C4-2B (cell line): ENCODE results near the gene HOXC11.

Experiments
- H3K27ac ChIP-seq: fragments of 450-650 bp; 2 replicates; pipeline ENCODE4 v1.5.1; 2017
- ZFX ChIP-seq: fragments of 450-650 bp; IDR thresholded peaks from 2 replicates; pipeline ENCODE4 v1.6.1; 2017
- TF ChIP-seq, protein P1 (sequence below): fragments of 450-650 bp; conservative IDR thresholded peaks from 2 replicates; pipeline ENCODE4 v1.5.1; 2017; ENCODE audit warnings: mild to moderate bottlenecking

The HOXC11 gene

DNA sequence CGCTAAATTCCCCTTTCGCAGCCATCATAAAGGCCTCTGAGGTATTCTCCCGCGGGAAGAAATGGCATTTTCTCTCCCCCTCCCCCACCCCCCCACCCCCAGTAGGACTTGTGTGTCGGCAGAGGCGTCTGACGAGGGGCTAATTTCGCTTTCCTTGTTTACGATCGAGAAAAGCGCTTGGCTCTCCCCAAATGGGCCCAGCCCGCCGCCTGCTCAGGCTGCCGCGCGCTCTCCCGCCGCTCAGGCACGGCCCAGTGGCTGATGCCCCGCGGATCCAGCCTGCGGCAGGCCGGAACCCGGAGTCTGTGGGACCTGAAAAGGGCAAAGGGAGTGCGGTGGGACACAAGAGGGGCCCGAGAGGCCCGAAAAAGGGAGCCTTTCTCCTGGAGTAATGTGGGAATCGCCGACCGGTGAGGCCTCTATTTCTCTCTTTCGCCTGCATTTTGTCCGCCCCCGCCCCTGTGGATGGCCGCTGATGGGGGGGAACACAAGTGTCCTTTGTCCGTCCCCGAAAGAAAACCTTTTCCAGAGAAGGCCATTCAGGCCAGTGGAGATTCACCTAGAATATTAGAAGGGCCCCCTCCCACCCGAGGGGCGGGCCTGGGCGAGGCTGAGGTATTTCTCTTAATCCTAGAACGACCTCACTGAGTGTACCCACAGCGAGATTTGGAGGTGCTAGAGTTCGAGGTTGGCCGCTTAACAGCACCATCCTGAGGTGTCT is 46.3 kb downstream of the HOXC11 start:
- no peak for TF ChIP-seq ZFX
- TF ChIP-seq, protein P1, sequence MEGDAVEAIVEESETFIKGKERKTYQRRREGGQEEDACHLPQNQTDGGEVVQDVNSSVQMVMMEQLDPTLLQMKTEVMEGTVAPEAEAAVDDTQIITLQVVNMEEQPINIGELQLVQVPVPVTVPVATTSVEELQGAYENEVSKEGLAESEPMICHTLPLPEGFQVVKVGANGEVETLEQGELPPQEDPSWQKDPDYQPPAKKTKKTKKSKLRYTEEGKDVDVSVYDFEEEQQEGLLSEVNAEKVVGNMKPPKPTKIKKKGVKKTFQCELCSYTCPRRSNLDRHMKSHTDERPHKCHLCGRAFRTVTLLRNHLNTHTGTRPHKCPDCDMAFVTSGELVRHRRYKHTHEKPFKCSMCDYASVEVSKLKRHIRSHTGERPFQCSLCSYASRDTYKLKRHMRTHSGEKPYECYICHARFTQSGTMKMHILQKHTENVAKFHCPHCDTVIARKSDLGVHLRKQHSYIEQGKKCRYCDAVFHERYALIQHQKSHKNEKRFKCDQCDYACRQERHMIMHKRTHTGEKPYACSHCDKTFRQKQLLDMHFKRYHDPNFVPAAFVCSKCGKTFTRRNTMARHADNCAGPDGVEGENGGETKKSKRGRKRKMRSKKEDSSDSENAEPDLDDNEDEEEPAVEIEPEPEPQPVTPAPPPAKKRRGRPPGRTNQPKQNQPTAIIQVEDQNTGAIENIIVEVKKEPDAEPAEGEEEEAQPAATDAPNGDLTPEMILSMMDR: no peak
- no peak overlapping the region; the same call in 1 of the 2 replicates for H3K27ac ChIP-seq

DNA sequence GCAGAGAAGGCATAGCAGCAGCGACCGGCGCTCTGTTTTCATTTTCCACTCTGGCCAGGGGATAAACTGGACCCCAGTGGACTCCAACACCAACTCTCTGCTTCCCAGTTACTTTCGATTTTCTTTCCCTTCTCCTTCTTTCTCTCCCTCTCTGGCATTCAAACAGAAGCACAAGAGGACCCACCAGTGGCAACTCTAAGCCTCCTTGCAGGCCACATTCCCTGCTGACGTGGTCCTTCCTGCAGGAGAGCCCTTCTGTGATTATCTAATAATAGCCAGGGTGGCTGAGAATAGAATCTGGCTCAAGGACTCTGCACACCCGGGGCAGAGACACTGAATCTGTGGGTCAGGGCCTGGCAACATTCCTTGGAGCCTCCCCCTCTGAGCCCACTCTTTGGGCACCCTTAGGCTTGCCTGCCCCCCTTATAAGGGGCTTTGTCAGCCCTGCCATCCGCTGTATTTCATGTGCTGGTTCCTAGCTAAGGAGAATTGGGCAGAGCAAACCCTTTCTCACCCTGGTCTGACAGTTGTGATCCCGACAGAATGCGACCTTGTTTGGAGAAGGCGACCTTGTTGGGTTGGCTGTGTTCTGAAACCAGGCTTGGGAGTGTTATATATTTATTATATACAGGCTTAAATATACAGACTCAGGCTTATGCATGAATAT is 47.1 kb downstream of the HOXC11 start:
- TF ChIP-seq, protein P1: no peak
- no peak for TF ChIP-seq ZFX
- H3K27ac ChIP-seq: no peak overlapping the region

DNA sequence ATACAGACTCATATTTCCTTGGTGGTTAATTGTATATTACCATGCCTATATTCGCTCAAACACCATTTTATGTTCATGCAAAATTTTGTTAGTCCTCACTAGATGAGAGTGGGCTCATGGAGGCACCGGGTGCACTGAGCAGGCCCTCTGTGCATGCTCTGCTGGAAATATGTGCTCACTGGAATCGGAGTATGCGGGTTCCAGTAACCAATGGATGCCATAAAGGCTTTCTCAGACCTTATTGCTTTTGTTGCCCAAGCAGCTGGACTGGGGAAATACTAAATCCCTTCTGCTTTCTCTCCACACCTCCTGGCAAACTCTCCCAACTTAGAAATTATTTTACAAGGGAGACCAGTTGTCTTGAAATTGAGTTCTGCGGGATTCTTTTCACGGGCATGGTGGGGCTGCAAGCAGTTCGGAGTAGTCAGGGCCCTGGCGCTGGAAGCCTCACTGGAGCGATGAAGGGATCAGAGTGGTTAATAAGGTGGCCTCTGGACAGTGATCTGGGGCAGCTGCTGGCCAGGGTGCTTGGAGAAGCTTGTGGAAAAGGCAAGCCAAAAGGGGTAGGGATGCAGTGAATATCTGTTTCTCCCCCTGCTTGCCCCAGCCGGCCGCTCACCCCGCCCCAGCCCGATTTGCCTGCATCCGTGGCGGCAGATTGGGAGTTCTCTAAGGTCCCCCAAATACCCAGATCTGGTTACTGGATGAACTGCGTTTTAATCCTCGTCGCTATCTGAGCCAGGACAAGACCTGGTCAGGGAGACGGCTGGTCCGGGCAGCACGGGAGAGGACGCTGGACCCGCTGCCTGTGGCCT is 47.9 kb downstream of the HOXC11 start:
- H3K27ac ChIP-seq: no peak overlapping the region
- TF ChIP-seq, protein P1: no peak
- TF ChIP-seq ZFX: no peak

DNA sequence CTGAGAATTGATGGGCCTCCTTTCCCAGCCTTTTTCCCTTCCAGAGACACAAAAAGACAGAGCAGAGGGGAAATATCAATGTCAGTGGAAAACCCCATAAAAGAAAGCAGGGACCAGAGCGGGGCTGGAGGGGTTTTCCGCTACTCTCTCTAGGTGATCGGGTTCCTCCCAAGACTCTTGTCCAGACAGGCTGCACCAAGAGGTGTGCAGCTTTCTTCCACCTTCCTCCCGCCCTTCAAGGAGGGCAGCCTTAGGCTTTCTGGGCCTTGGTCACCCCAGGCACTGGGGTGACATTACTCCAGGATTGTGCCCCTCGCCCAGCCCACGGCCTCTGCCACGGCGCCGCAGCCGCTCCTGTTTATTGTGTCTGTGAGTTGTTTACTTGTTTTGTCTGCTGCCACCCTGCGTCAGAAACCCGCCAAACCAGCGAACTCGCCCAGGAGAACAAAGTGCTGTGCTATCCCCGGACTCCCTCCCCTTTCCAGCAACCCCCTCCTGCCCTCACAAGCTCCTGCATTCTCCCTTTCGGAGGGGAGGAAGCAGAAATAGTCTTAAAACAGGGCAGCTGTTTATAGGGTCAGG is 48.6 kb downstream of the HOXC11 start:
- TF ChIP-seq ZFX: no peak
- TF ChIP-seq, protein P1: peak; percentile 64
- peak overlapping the region; percentile 3; the same call in 1 of the 2 replicates for H3K27ac ChIP-seq

DNA sequence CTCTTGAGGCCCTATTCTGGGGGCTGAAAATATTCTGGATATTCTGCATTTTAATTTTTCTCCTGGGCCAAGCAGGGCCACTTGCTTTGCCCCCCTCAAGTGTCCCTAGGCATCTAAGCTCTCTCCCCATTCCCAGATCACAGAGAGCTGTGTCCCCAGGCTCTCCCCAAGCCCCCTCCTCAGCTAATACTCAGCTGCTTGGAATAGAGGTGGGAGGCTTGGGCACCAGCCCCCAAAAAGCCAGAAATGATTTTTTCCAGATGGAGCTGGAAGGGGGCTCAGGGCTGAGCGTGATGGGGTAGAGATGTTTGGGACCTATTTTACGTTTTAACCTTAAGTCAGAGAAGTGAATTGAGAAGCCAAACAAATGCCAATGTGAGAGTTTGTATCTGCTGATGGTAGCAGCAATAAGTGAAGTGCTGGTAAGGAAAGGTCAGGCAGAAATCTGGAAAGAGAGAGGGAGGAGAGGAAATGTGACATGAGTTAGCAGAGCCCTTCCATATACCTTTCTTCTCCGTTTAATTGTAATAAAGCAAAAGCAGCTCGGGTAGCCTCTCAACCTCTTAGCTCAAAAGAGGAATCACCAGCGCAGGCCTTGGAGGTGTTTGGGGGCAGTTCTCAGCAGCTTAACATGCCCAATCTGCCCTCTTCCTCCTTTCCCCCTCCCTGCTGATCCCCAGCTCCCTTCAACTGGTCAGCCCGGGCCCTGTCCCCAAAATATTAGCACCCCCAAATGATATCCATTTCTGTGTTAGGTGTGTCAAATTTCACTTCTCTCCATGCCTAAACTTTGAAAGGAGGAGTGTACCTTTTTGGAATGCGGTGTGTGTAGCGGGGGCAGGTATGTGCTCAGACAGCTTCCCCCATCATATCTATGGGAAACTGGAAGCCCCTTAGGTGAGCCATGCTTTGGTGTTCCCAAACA is 50.3 kb downstream of the HOXC11 start:
- TF ChIP-seq, protein P1: no peak
- TF ChIP-seq ZFX: no peak
- H3K27ac ChIP-seq: no peak overlapping the region

DNA sequence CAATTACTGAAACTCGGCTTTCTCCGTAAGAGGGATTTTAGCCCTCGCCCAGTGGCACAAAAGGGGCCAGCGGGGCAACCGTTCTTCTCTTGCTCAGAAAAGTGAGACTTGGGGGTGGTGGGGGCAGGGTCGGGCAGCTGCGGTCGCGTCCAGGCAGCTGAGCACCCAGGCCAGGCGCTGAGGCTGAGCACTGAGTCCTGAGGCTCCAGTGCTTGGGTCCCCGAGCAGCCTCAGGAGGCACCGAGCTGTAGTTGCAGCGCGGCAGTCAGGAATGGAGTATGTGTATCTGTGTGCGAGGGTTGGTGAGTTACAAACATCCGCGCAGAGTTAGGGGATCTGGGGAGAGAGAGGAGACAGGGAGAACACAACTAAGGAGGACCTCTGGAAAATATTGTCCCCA is 51.2 kb downstream of the HOXC11 start:
- H3K27ac ChIP-seq: no peak overlapping the region
- no peak for TF ChIP-seq ZFX
- TF ChIP-seq, protein P1: no peak
